Measurements from ENCODE around the gene RHBDF1.

Gene RHBDF1

GRCh38 chr16:60166-60565 is 12.3 kb downstream of the RHBDF1 start:
- no peaks in the 10 kb centered on the region for H3K9me3 ChIP-seq (ENCODE audit: control insufficient read depth, insufficient read depth, low read length)
- H3K4me1 ChIP-seq (ENCODE audit: control insufficient read depth, low read length), result peaks cover under 1% of the 10 kb centered on the region
- H4K20me1 ChIP-seq (ENCODE audit: control insufficient read depth, insufficient read depth, low read depth, low read length), result no peaks in the 10 kb centered on the region
- no peaks in the 10 kb centered on the region for H3K9me2 ChIP-seq (replicated peaks; ENCODE audit: control insufficient read depth, low read length)
- H3K4me2 ChIP-seq (ENCODE audit: low read length), result no peak overlapping the region
- peaks cover 41% of the 10 kb centered on the region for H3K36me3 ChIP-seq (ENCODE audit: control insufficient read depth, low read length)
- no peak overlapping the region for H3K27ac ChIP-seq (ENCODE audit: low read depth, low read length)
- TF ChIP-seq CTCF (IDR thresholded peaks at IDR 0.05; ENCODE audit: low read depth, low read length, poor library complexity, severe bottlenecking) (no peak), EZH2phosphoT487 (IDR thresholded peaks at IDR 0.05; ENCODE audit: borderline replicate concordance, low read length) (no peak)
- H3F3A ChIP-seq (ENCODE audit: control insufficient read depth, insufficient read depth), result no peaks in the 10 kb centered on the region
- no peak overlapping the region for H3K4me3 ChIP-seq (ENCODE audit: low read length)
- peaks cover 6% of the 10 kb centered on the region for H3K79me2 ChIP-seq (ENCODE audit: control insufficient read depth, low read length)
- no peaks in the 10 kb centered on the region for H3K27me3 ChIP-seq (ENCODE audit: control insufficient read depth, low read length)

- H3K9me2 ChIP-seq (replicated peaks; ENCODE audit: control insufficient read depth, low read length), result no peaks in the 10 kb centered on the region
- H3K79me2 ChIP-seq (ENCODE audit: control insufficient read depth, low read length), result peaks cover 12% of the 10 kb centered on the region
- peaks cover 6% of the 10 kb centered on the region for H3K4me1 ChIP-seq (ENCODE audit: control insufficient read depth, low read length)
- no peaks in the 10 kb centered on the region for H3K9me3 ChIP-seq (ENCODE audit: control insufficient read depth, insufficient read depth, low read length)
- no peak for TF ChIP-seq CTCF (IDR thresholded peaks at IDR 0.05; ENCODE audit: low read depth, low read length, poor library complexity, severe bottlenecking)
- TF ChIP-seq EZH2phosphoT487 (IDR thresholded peaks at IDR 0.05; ENCODE audit: borderline replicate concordance, low read length), result no peak
- H3K27ac ChIP-seq (ENCODE audit: low read depth, low read length), result no peak overlapping the region
- no peak overlapping the region for H3K4me2 ChIP-seq (ENCODE audit: low read length)
- peaks cover 43% of the 10 kb centered on the region for H3K36me3 ChIP-seq (ENCODE audit: control insufficient read depth, low read length)
- H3F3A ChIP-seq (ENCODE audit: control insufficient read depth, insufficient read depth), result no peaks in the 10 kb centered on the region
- no peaks in the 10 kb centered on the region for H3K27me3 ChIP-seq (ENCODE audit: control insufficient read depth, low read length)
- no peak overlapping the region for H3K4me3 ChIP-seq (ENCODE audit: low read length)
- H4K20me1 ChIP-seq (ENCODE audit: control insufficient read depth, insufficient read depth, low read depth, low read length), result no peaks in the 10 kb centered on the region
These were observed 12.9 kb downstream of the RHBDF1 start for GRCh38 chr16:59440-60059.

- no peaks in the 10 kb centered on the region for H3K9me2 ChIP-seq (replicated peaks; ENCODE audit: control insufficient read depth, low read length)
- no peaks in the 10 kb centered on the region for H3F3A ChIP-seq (ENCODE audit: control insufficient read depth, insufficient read depth)
- peaks cover 43% of the 10 kb centered on the region for H3K36me3 ChIP-seq (ENCODE audit: control insufficient read depth, low read length)
- H3K27ac ChIP-seq (ENCODE audit: low read depth, low read length), result no peak overlapping the region
- no peaks in the 10 kb centered on the region for H3K27me3 ChIP-seq (ENCODE audit: control insufficient read depth, low read length)
- H3K4me2 ChIP-seq (ENCODE audit: low read length), result no peak overlapping the region
- no peaks in the 10 kb centered on the region for H4K20me1 ChIP-seq (ENCODE audit: control insufficient read depth, insufficient read depth, low read depth, low read length)
- no peaks in the 10 kb centered on the region for H3K9me3 ChIP-seq (ENCODE audit: control insufficient read depth, insufficient read depth, low read length)
- H3K4me3 ChIP-seq (ENCODE audit: low read length), result no peak overlapping the region
- peaks cover 20% of the 10 kb centered on the region for H3K79me2 ChIP-seq (ENCODE audit: control insufficient read depth, low read length)
- TF ChIP-seq CTCF (IDR thresholded peaks at IDR 0.05; ENCODE audit: low read depth, low read length, poor library complexity, severe bottlenecking) (no peak), EZH2phosphoT487 (IDR thresholded peaks at IDR 0.05; ENCODE audit: borderline replicate concordance, low read length) (no peak)
- H3K4me1 ChIP-seq (ENCODE audit: control insufficient read depth, low read length), result peaks cover 6% of the 10 kb centered on the region
These were observed 13.7 kb downstream of the RHBDF1 start for GRCh38 chr16:58491-59439.
